ENCODE results near the gene ZSCAN30. TPM values are rescaled to one million over a fixed set of nuclear protein-coding genes. Genes with fewer than 3 reads are reported as not detected.

Gene ZSCAN30
- total and polyA plus RNA-seq, 10 of the 15 experiments (the other 5 are each of a cell fraction or from before 2014, with no cell fraction given) = 2.7 to 15.7 (median 11.2) TPM

- WGBS (ENCODE audit: insufficient coverage, insufficient replicate concordance, low lambda C conversion rate, missing lambda C conversion rate) = 93% methylated on average over 2 of the region's 2 CpGs
- intact Hi-C loops (cut with micrococcal nuclease; ENCODE audit: unreplicated experiment) = no loop called here
- no peak for FAIRE-seq
These were observed 25.6 kb downstream of the ZSCAN30 start for GRCh38 chr18:35264409-35264808.

GRCh38 chr18:35256947-35257346, 33.1 kb downstream of the ZSCAN30 start:
- in situ Hi-C loops (cut with MboI) = no loop called here
- FAIRE-seq (no peak), ATAC-seq (no peak), DNase-seq (ENCODE audit: low read depth, low spot score) (no peak)
- Histone ChIP-seq H3K27me3 (replicated peaks in 1 of 2; ENCODE audit: control insufficient read depth in 2 of 2, insufficient read depth in 2 of 2, low read length in 1 of 2) (no peaks in the 10 kb centered on the region), H3K4me1 (ENCODE audit: control insufficient read depth, insufficient read depth, low read length) (no peaks in the 10 kb centered on the region), H3K4me3 (no peak overlapping the region), H2AFZ (ENCODE audit: control insufficient read depth, low read depth, low read length) (no peak overlapping the region), H3K4me2 (ENCODE audit: control insufficient read depth, insufficient read depth) (no peak overlapping the region), H3K27ac (ENCODE audit: control insufficient read depth, insufficient read depth) (no peak overlapping the region), H3K79me2 (ENCODE audit: control insufficient read depth, insufficient read depth, low read length) (no peaks in the 10 kb centered on the region), H3K9ac (ENCODE audit: control insufficient read depth, insufficient read depth, low read length) (no peak overlapping the region), H3K9me3 (replicated peaks; ENCODE audit: control insufficient read depth, insufficient read depth, low read length) (peaks cover 10% of the 10 kb centered on the region), H3K36me3 (ENCODE audit: control insufficient read depth in 2 of 2, insufficient read depth in 2 of 2, low read length in 1 of 2) (no peaks in the 10 kb centered on the region), H4K20me1 (ENCODE audit: control insufficient read depth, insufficient read depth) (no peaks in the 10 kb centered on the region)
- ChIA-PET POLR2A (no interaction called here), CTCF (no interaction called here), SMC1A (ENCODE audit: uncharacterized antibody, unreplicated experiment) (no interaction called here), RAD21 (ENCODE audit: unreplicated experiment) (no interaction called here)
- intact Hi-C loops (cut with micrococcal nuclease; ENCODE audit: unreplicated experiment) = no loop called here
- no peak for TF ChIP-seq POLR2AphosphoS2 (IDR thresholded peaks at IDR 0.05; ENCODE audit: low read depth, low read length)
- no peak for TF ChIP-seq TCF7 (IDR thresholded peaks at IDR 0.05; ENCODE audit: borderline replicate concordance)
- no peak for TF ChIP-seq GATAD2B (conservative IDR thresholded peaks at IDR 0.05; ENCODE audit: low read depth)
- 89% methylated on average over 3 of the region's 3 CpGs for WGBS (ENCODE audit: insufficient coverage, insufficient replicate concordance, low lambda C conversion rate, missing lambda C conversion rate)
- BruUV-seq (replicated peaks) = no TSS peak

More at GRCh38 chr18:35264409-35264808, 25.6 kb downstream of the ZSCAN30 start:
- BruUV-seq (replicated peaks) = no TSS peak
- ATAC-seq (no peak), DNase-seq (ENCODE audit: low read depth, low spot score) (no peak)
- Histone ChIP-seq H3K27ac (ENCODE audit: control insufficient read depth, insufficient read depth) (no peak overlapping the region), H3K36me3 (ENCODE audit: control insufficient read depth in 2 of 2, insufficient read depth in 2 of 2, low read length in 1 of 2) (0 out of 4 replicates have a peak, but pooled peaks cover 0 to 4% of the 10 kb centered on the region in 2 experiments), H3K4me1 (ENCODE audit: control insufficient read depth, insufficient read depth, low read length) (no peaks in the 10 kb centered on the region), H3K4me3 (no peak overlapping the region), H3K4me2 (ENCODE audit: control insufficient read depth, insufficient read depth) (no peak overlapping the region), H4K20me1 (ENCODE audit: control insufficient read depth, insufficient read depth) (no peaks in the 10 kb centered on the region), H3K9ac (ENCODE audit: control insufficient read depth, insufficient read depth, low read length) (no peak overlapping the region), H3K9me3 (replicated peaks; ENCODE audit: control insufficient read depth, insufficient read depth, low read length) (peaks cover 11% of the 10 kb centered on the region; the same call in 2 of the 3 replicates), H3K79me2 (ENCODE audit: control insufficient read depth, insufficient read depth, low read length) (no peaks in the 10 kb centered on the region), H3K27me3 (replicated peaks in 1 of 2; ENCODE audit: control insufficient read depth in 2 of 2, insufficient read depth in 2 of 2, low read length in 1 of 2) (no peaks in the 10 kb centered on the region), H2AFZ (ENCODE audit: control insufficient read depth, low read depth, low read length) (no peak overlapping the region)
- POLR2A ChIA-PET = no interaction called here
- TF ChIP-seq BCL11A (IDR thresholded peaks at IDR 0.05; ENCODE audit: low read depth, low read length) (no peak), EED (IDR thresholded peaks at IDR 0.05; ENCODE audit: low read depth) (no peak)
- RAD21 ChIA-PET (ENCODE audit: unreplicated experiment) = no interaction called here
- SMC1A ChIA-PET (ENCODE audit: uncharacterized antibody, unreplicated experiment) = no interaction called here
- CTCF ChIA-PET = no interaction called here
- in situ Hi-C loops (cut with MboI) = no loop called here

Measured in GM12878 (cell line).